K562 (cell line): ENCODE results near the gene HIPK1. TPM values are rescaled to one million over a fixed set of nuclear protein-coding genes. Genes with fewer than 3 reads are reported as not detected.

Experiments
- ATAC-seq: fragments of 200-7000 bp; cut with Tn5 transposase; 3 replicates; pipeline ENCODE4 v1.9.1; 2020; ENCODE audit warnings: moderate library complexity
- BruUV-seq: library from RNA; stranded (reverse); fragments of 400-500 nt; replicated peaks from 2 replicates; lab custom pipeline; 2021; lab: Mats Ljungman, UMichigan
- CTCF ChIA-PET: fragments of 300-600 bp; formaldehyde crosslinking; extraction: SDS; loops from one replicate; lab custom pipeline; 2021; ENCODE audit warnings: low intra/inter-chr PET ratio; lab: Yijun Ruan, JAX
- POLR2A ChIA-PET: fragments of 300-600, 350-650 bp; sonication (Branson Sonifier 250); formaldehyde crosslinking; extraction: SDS; loops from one replicate; lab custom pipeline; 2021; ENCODE audit warnings: antibody characterized with exemption, inconsistent platforms; lab: Yijun Ruan, JAX
- DNase-seq, 4 experiments: peaks; one replicate each; pipeline versions ENCODE4 v3.0.0 to v3.0.0-alpha.2; 2011 to 2018; ENCODE audit warnings: low spot score in 3 of 4, mixed read lengths in 3 of 4; ENCODE audit errors: extremely low read depth in 1 of 4
- FAIRE-seq: peaks from 2 replicates; lab custom pipeline; 2011; peaks lifted over from hg19 to GRCh38; lab: Jason Lieb, UNC
- H2AFZ ChIP-seq: 2 replicates; pipeline ENCODE4 v1.6.0; 2011; ENCODE audit warnings: low read depth, low read length, control low read depth, inconsistent platforms
- H3K27ac ChIP-seq: fragments of 200-600 bp; 3 replicates; pipeline ENCODE4 v1.8.0; 2011; ENCODE audit warnings: low read depth, mild to moderate bottlenecking, control low read depth, inconsistent platforms, low read length, moderate library complexity, mixed read lengths; ENCODE audit errors: extremely low read depth
- H3K27me3 ChIP-seq, 2 experiments: fragments of 300-600 bp in 1 of 2; 2 replicates in 1 of 2; 3 replicates in 1 of 2; pipeline versions ENCODE4 v1.6.0 to v1.8.0; 2011; ENCODE audit warnings: inconsistent platforms in 2 of 2, low read length in 2 of 2, mild to moderate bottlenecking in 1 of 2, mixed read lengths in 1 of 2, moderate library complexity in 1 of 2; ENCODE audit not compliant: control insufficient read depth in 2 of 2, insufficient read depth in 2 of 2
- H3K36me3 ChIP-seq: fragments of 300-600 bp; 3 replicates; pipeline ENCODE4 v1.8.0; 2011; ENCODE audit warnings: mild to moderate bottlenecking, low read length, inconsistent platforms; ENCODE audit not compliant: control insufficient read depth, insufficient read depth
- H3K4me1 ChIP-seq, 2 experiments: fragments of 200-600 bp in 1 of 2; replicated peaks in 1 of 2; 2 replicates in 1 of 2; 3 replicates in 1 of 2; pipeline versions ENCODE4 v1.5.1 to v1.8.0; 2011; ENCODE audit warnings: inconsistent platforms in 2 of 2, low read length in 2 of 2, mild to moderate bottlenecking in 1 of 2, mixed read lengths in 1 of 2, moderate library complexity in 1 of 2; ENCODE audit not compliant: control insufficient read depth in 2 of 2, insufficient read depth in 2 of 2
- H3K4me2 ChIP-seq: 2 replicates; pipeline ENCODE4 v1.6.1; 2011; ENCODE audit warnings: low read length, control low read depth, inconsistent platforms, mixed read lengths; ENCODE audit not compliant: insufficient read depth
- H3K4me3 ChIP-seq: fragments of 200-600 bp; sonication (generic), shearing (Covaris generic); 2 replicates; pipeline ENCODE4 v1.5.1; 2016; ENCODE audit warnings: control low read depth, inconsistent platforms
- H3K79me2 ChIP-seq: fragments of 200-600 bp; 3 replicates; pipeline ENCODE4 v1.8.0; 2011; ENCODE audit warnings: low read length, inconsistent platforms; ENCODE audit not compliant: control insufficient read depth, insufficient read depth
- H3K9ac ChIP-seq, 2 experiments: 2 replicates each; pipeline versions ENCODE4 v1.6.0 to v1.6.1; 2011; ENCODE audit warnings: low read depth in 2 of 2, low read length in 2 of 2, control low read depth in 1 of 2, inconsistent platforms in 1 of 2, mild to moderate bottlenecking in 1 of 2, mixed read lengths in 1 of 2; ENCODE audit not compliant: insufficient read depth in 1 of 2
- H3K9me1 ChIP-seq: one replicate; pipeline ENCODE4 v1.6.0; 2011; ENCODE audit warnings: inconsistent platforms, mild to moderate bottlenecking, low read length, moderate library complexity; ENCODE audit not compliant: control insufficient read depth, insufficient read depth
- H3K9me3 ChIP-seq: replicated peaks from 2 replicates; pipeline ENCODE4 v1.5.1; 2011; ENCODE audit warnings: low read depth, low read length, inconsistent platforms; ENCODE audit not compliant: control insufficient read depth, insufficient read depth
- H4K20me1 ChIP-seq: replicated peaks from 2 replicates; pipeline ENCODE4 v1.6.1; 2011; ENCODE audit warnings: low read length, inconsistent platforms, mixed read lengths; ENCODE audit not compliant: control insufficient read depth, insufficient read depth
- NONO ChIP-seq, 2 experiments: fragments of 200-400 bp in 1 of 2; fragments of 450-650 bp in 1 of 2; formaldehyde crosslinking in 1 of 2; IDR thresholded peaks; 2 replicates each; pipeline ENCODE4 v1.6.1; 2017; ENCODE audit warnings: low read depth in 2 of 2, mild to moderate bottlenecking in 2 of 2, moderate library complexity in 2 of 2, low read length in 1 of 2
- ZBTB11 ChIP-seq, 3 experiments: fragments of 200-800 bp in 1 of 3; fragments of 250-450 bp in 1 of 3; fragments of 450-650 bp in 1 of 3; sonication (Bioruptor Pico) in 1 of 3; sonication (Bioruptor generic) in 1 of 3; formaldehyde crosslinking in 1 of 3; IDR thresholded peaks; 2 replicates each; pipeline versions ENCODE4 v1.6.1 to v1.8.0; 2016 to 2022; ENCODE audit warnings: mild to moderate bottlenecking in 2 of 3, missing genetic modification characterization in 2 of 3, missing compliant biosample characterization in 1 of 3, moderate library complexity in 1 of 3
- WGBS: fragments of 100-300 bp; shearing (Covaris generic); methylation state at CpG from one replicate; pipeline ENCODE4 v1.1.6; 2016; ENCODE audit warnings: low coverage, mixed read lengths; ENCODE audit not compliant: insufficient coverage; ENCODE audit errors: missing lambda C conversion rate; 5-methylcytosine and 5-hydroxymethylcytosine counted together
- in situ Hi-C: fragments of 300-500 bp; cut with MboI; formaldehyde crosslinking; loops from 4 replicates; pipeline ENCODE4 v1.15.0; 2018; ENCODE audit warnings: inconsistent platforms, mixed read lengths
- intact Hi-C: fragments of 100-400 bp; cut with micrococcal nuclease; formaldehyde crosslinking; loops from 2 replicates; pipeline ENCODE4 v1.14.2; 2022
- polyA plus RNA-seq, 8 experiments: library from polyadenylated mRNA; depleted of rRNA in 4 of 8; stranded (reverse) in 5 of 8; unstranded in 3 of 8; fragments of >200 nt; fragmentation: Nextera tagmentation in 2 of 8; fragmentation: Illumina TruSeq in 1 of 8; extraction: Ambion mirVana in 2 of 8; extraction: Trizol in 1 of 8; gene quantifications; 2 replicates each; pipeline versions ENCODE4 v1.2.1 to v1.2.3, GENCODE V29; 2011 to 2014; ENCODE audit warnings: inconsistent platforms in 1 of 8, missing spikeins in 1 of 8
- total RNA-seq, 7 experiments: library from RNA; depleted of rRNA in 6 of 7; stranded (reverse); fragments of >200 nt in 6 of 7; fragmentation: Illumina TruSeq in 2 of 7; extraction: Trizol in 2 of 7; gene quantifications; 2 replicates each; pipeline versions ENCODE4 v1.2.1 to v1.2.3, GENCODE V29; 2011 to 2021; ENCODE audit warnings: low replicate concordance in 1 of 7

The HIPK1 gene
- total and polyA plus RNA-seq, 9 of the 15 experiments (the other 6 are each of a cell fraction or from before 2014, with no cell fraction given) = 10.0 to 57.9 (median 29.6) TPM

GRCh38 chr1:113965703-113966412 lies 36.7 kb downstream of the HIPK1 start:
- POLR2A ChIA-PET = no interaction called here
- 89% methylated on average over 4 of the region's 4 CpGs for WGBS

More at GRCh38 chr1:113965703-113966412, 36.7 kb downstream of the HIPK1 start:
- Histone ChIP-seq H3K9me1 (no peaks in the 10 kb centered on the region), H3K27ac (no peak overlapping the region), H3K79me2 (no peaks in the 10 kb centered on the region), H4K20me1 (no peaks in the 10 kb centered on the region), H3K9me3 (no peaks in the 10 kb centered on the region), H2AFZ (no peak overlapping the region), H3K9ac (no peak overlapping the region), H3K4me3 (no peak overlapping the region), H3K36me3 (peaks cover 95% of the 10 kb centered on the region), H3K4me2 (no peak overlapping the region), H3K4me1 (no peaks in the 10 kb centered on the region), H3K27me3 (no peaks in the 10 kb centered on the region)
- BruUV-seq = no TSS peak
- intact Hi-C loops = no loop called here
- CTCF ChIA-PET = interaction anchor here (0.6 kb wide), 1 partner anchor 122 kb away, joined by 3 read pairs; no protein-coding TSS in a partner anchor
- no peak for FAIRE-seq
- in situ Hi-C loops = no loop called here
- no peak for ATAC-seq
- DNase-seq = no peak
- TF ChIP-seq NONO (IDR thresholded peaks at IDR 0.05; ENCODE audit: low read depth in 2 of 2, low read length in 1 of 2) (no peak), ZBTB11 (CRISPR knock-in tag; IDR thresholded peaks at IDR 0.05) (peak in 1 of 3 experiments; percentile 15; a peak in 1 of 6 replicates)
